Suprapubic skin (tissue), 2 donors: ENCODE results near the gene MCIDAS.

Source experiments
- EP300 ChIP-seq: sonication (generic); formaldehyde crosslinking; IDR thresholded peaks from one replicate; pipeline ENCODE4 v1.6.1; 2017; ENCODE audit warnings: antibody characterized with exemption
- POLR2A ChIP-seq, 2 donors: fragments of 450-650 bp; IDR thresholded peaks; one replicate each; pipeline ENCODE4 v1.6.1; 2017; ENCODE audit warnings: antibody characterized with exemption in 2 of 2, mild to moderate bottlenecking in 2 of 2, moderate library complexity in 2 of 2

DNA sequence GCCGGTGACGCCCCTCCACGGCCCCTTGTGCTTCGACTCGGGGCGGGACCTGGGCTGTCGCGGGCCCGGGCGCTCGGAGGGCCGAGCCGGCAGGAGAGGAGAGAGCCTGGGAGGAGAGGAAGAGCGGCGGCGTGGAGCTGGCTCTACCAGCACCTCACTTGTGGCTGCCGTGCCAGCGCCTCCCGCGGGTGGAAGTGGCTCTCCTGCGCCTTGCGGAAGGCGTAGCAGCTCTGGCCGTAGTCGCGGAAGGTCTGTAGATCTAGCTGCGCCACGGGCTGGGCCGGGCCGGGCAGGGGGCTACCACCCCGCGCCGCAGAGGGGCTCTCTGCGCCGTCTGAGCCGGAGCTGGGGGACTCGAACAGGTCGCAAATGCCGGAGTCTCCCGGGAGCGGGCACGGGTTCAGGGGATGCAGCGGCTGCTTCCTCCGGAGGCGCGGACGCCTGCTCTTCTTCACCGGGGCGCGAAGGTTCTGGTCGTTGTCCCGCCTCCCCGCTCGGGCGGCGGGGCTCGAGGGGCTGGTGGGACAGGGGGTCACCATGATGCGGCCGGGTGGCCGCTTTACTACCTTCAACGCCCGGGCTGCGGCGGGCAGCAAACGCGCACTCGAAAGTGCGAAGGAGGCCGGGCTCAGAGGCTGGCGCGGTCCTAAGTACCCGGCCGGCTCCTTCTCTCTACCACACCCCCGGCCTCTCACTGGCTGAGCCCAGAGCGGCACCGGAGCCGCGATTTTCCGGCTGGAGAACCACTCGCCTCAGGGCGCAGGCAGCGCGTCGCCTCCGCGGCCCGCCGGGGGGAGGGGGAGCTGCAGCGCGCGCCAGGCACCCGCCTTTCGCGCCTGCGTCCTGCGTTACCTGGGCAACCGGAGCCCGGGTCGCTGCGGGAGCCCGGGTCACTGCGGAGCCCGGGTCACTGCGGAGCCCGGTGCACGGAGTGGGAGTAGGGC lies 6.1 kb upstream of the MCIDAS start, which contains the start of gene CCNO:
- no peak for TF ChIP-seq EP300
- TF ChIP-seq POLR2A (IDR thresholded peaks at IDR 0.05) = no peak
